GM21723 (cell line): ENCODE data around the gene RPTOR.
"Not testable (repeated sequence)": the region's sequence is repeated elsewhere in the genome, so short reads cannot be mapped to it uniquely, and the experiment has no call there.

Source experiments
- ATAC-seq: cut with Tn5 transposase; IDR thresholded peaks from one replicate; pipeline ENCODE4 v1.9.1; 2021; ENCODE audit warnings: mild to moderate bottlenecking, moderate library complexity; ENCODE audit not compliant: unreplicated experiment

RPTOR gene

GRCh38 chr17:80687839-80688238 is 143.2 kb downstream of the RPTOR start:
- ATAC-seq: no peak

GRCh38 chr17:80689129-80689619 is 144.5 kb downstream of the RPTOR start:
- ATAC-seq: no peak

GRCh38 chr17:80691784-80692183 is 147.1 kb downstream of the RPTOR start:
- no peak for ATAC-seq

GRCh38 chr17:80692931-80693467 is 148.4 kb downstream of the RPTOR start:
- ATAC-seq: no peak

- no peak for ATAC-seq
Observed at GRCh38 chr17:80693511-80693910, 148.9 kb downstream of the RPTOR start.

- ATAC-seq: no peak
Observed at GRCh38 chr17:80694085-80694991, 149.7 kb downstream of the RPTOR start.

- ATAC-seq: no peak
Observed at GRCh38 chr17:80694992-80695912, 150.6 kb downstream of the RPTOR start.

GRCh38 chr17:80695979-80696378 is 151.3 kb downstream of the RPTOR start:
- ATAC-seq: no peak

- no peak for ATAC-seq
Observed at GRCh38 chr17:80696456-80696855, 151.8 kb downstream of the RPTOR start.

GRCh38 chr17:80696964-80697363 is 152.3 kb downstream of the RPTOR start:
- ATAC-seq: no peak

- ATAC-seq: no peak
Observed at GRCh38 chr17:80698297-80698696, 153.7 kb downstream of the RPTOR start.

- not testable (repeated sequence) for ATAC-seq
Observed at GRCh38 chr17:80699205-80699604, 154.6 kb downstream of the RPTOR start.

- ATAC-seq: no peak
Observed at GRCh38 chr17:80701730-80702129, 157.1 kb downstream of the RPTOR start.

GRCh38 chr17:80702315-80703141 is 157.9 kb downstream of the RPTOR start:
- no peak for ATAC-seq

- no peak for ATAC-seq
Observed at GRCh38 chr17:80703142-80703478, 158.5 kb downstream of the RPTOR start.

- ATAC-seq: no peak
Observed at GRCh38 chr17:80704381-80704819, 159.8 kb downstream of the RPTOR start.

- no peak for ATAC-seq
Observed at GRCh38 chr17:80704894-80705293, 160.3 kb downstream of the RPTOR start.

GRCh38 chr17:80705988-80706387 is 161.3 kb downstream of the RPTOR start:
- no peak for ATAC-seq

- ATAC-seq: no peak
Observed at GRCh38 chr17:80706463-80706867, 161.8 kb downstream of the RPTOR start.

- no peak for ATAC-seq
Observed at GRCh38 chr17:80708480-80708879, 163.8 kb downstream of the RPTOR start.
